HEK293 (cell line): ENCODE measurements around the gene RFNG.

ENCODE experiments used
- CTCF ChIA-PET: fragments of 350-600 bp; formaldehyde crosslinking; extraction: SDS; loops from one replicate; lab custom pipeline; 2021; ENCODE audit warnings: antibody characterized with exemption; lab: Yijun Ruan, JAX
- POLR2A ChIA-PET: fragments of 300-600 bp; formaldehyde crosslinking; extraction: SDS; loops from one replicate; lab custom pipeline; 2020; ENCODE audit warnings: antibody characterized with exemption, inconsistent platforms; lab: Yijun Ruan, JAX
- H3K27ac ChIP-seq: fragments of 200-500 bp; sonication (Bioruptor generic); 2 replicates; pipeline ENCODE4 v1.5.1; 2014; ENCODE audit warnings: low read depth, low read length, control low read depth, inconsistent platforms; ENCODE audit errors: extremely low read depth
- H3K36me3 ChIP-seq, 2 experiments: fragments of 200-500 bp in 1 of 2; sonication (Bioruptor generic) in 1 of 2; 1 replicate in 1 of 2; 2 replicates in 1 of 2; pipeline ENCODE4 v1.5.1; 2014 to 2017; ENCODE audit warnings: inconsistent platforms in 2 of 2, low read length in 2 of 2; ENCODE audit not compliant: control insufficient read depth in 2 of 2, insufficient read depth in 1 of 2
- H3K4me1 ChIP-seq: fragments of 200-500 bp; sonication (Bioruptor generic); 2 replicates; pipeline ENCODE4 v1.5.1; 2014; ENCODE audit warnings: mild to moderate bottlenecking, low read length, inconsistent platforms; ENCODE audit not compliant: control insufficient read depth, insufficient read depth
- H3K4me3 ChIP-seq: 2 replicates; pipeline ENCODE4 v1.5.1; 2011; ENCODE audit warnings: low read depth, mild to moderate bottlenecking, control low read depth, low read length, moderate library complexity
- H3K9me3 ChIP-seq: fragments of 200-500 bp; sonication (Bioruptor generic); 2 replicates; pipeline ENCODE4 v1.5.1; 2014; ENCODE audit warnings: low read depth, low read length, inconsistent platforms; ENCODE audit not compliant: control insufficient read depth, insufficient read depth
- HOXD13 ChIP-seq: sonication (generic); formaldehyde crosslinking; IDR thresholded peaks from 2 replicates; pipeline ENCODE4 v1.8.0; 2022; ENCODE audit warnings: missing genetic modification reagents, borderline replicate concordance
- PRDM6 ChIP-seq: fragments of 450-650 bp; formaldehyde crosslinking; IDR thresholded peaks from 2 replicates; pipeline ENCODE4 v1.5.1; 2017; ENCODE audit warnings: missing biosample characterization, missing genetic modification characterization
- ZBTB1 ChIP-seq: fragments of 450-650 bp; formaldehyde crosslinking; IDR thresholded peaks from 2 replicates; pipeline ENCODE4 v1.5.1; 2016; ENCODE audit warnings: missing biosample characterization, missing genetic modification characterization
- ZNF26 ChIP-seq: fragments of 450-650 bp; formaldehyde crosslinking; IDR thresholded peaks from 2 replicates; pipeline ENCODE4 v1.5.1; 2016; ENCODE audit warnings: missing biosample characterization, missing genetic modification characterization
- ZNF335 ChIP-seq: fragments of 450-650 bp; formaldehyde crosslinking; conservative IDR thresholded peaks from 2 replicates; pipeline ENCODE4 v1.5.1; 2016; ENCODE audit warnings: missing biosample characterization, missing genetic modification characterization
- ZNF548 ChIP-seq: fragments of 450-650 bp; formaldehyde crosslinking; IDR thresholded peaks from 2 replicates; pipeline ENCODE4 v1.5.1; 2016; ENCODE audit warnings: missing biosample characterization, missing genetic modification characterization

The RFNG gene

GRCh38 chr17:82063424-82064415 lies 12.1 kb upstream of the RFNG start:
- ChIA-PET POLR2A (interaction anchor here (0.6 to 2.5 kb wide), 9 partner anchors 10 to 181 kb away, joined by 3 to 19 read pairs (median 4); partner anchors contain the start of genes DCXR and GPS1), CTCF (interaction anchor here (0.6 to 1.2 kb wide), 3 partner anchors 14 to 109 kb away, joined by 3 to 5 read pairs (median 3); partner anchors contain the start of gene DCXR)
- TF ChIP-seq ZBTB1 (tag by site-specific recombination) (no peak), ZNF335 (tag by site-specific recombination) (0 out of 2 replicates have a peak, but pooled peaks have one; percentile 4)
- H3K4me3 ChIP-seq = no peak overlapping the region
- peaks cover 3 to 59% of the 10 kb centered on the region in 2 experiments; a peak in 1 of 3 replicates for H3K36me3 ChIP-seq
- no peaks in the 10 kb centered on the region for H3K9me3 ChIP-seq
- peaks cover 7% of the 10 kb centered on the region; the same call in 1 of the 2 replicates for H3K4me1 ChIP-seq
- H3K27ac ChIP-seq = peak overlapping the region; percentile 95; the same call in 1 of the 2 replicates

- ChIA-PET CTCF (interaction anchor here (0.8 kb wide), 1 partner anchor 32 kb away, joined by 3 read pairs; no protein-coding TSS in a partner anchor), POLR2A (interaction anchor here (1.2 to 14.2 kb wide), 3 partner anchors 25 to 33 kb away, joined by 3 to 96 read pairs (median 4); partner anchors contain the start of gene DCXR)
- Histone ChIP-seq H3K27ac (no peak overlapping the region), H3K4me1 (peaks cover 7% of the 10 kb centered on the region; the same call in 1 of the 2 replicates), H3K4me3 (no peak overlapping the region), H3K36me3 (peaks cover 3 to 67% of the 10 kb centered on the region in 2 experiments; a peak in 1 of 3 replicates), H3K9me3 (no peaks in the 10 kb centered on the region)
- TF ChIP-seq ZNF335 (tag by site-specific recombination) (peak; percentile 56), HOXD13 (no peak)
Observed at GRCh38 chr17:82062984-82063368, 11.4 kb upstream of the RFNG start.

- POLR2A ChIA-PET = interaction anchor here (0.6 to 14.2 kb wide), 7 partner anchors 10 to 92 kb away, joined by 3 to 96 read pairs (median 4); partner anchors contain the start of genes CENPX, DCXR, LRRC45 and RAC3
- Histone ChIP-seq H3K27ac (no peak overlapping the region), H3K36me3 (peaks cover 3 to 73% of the 10 kb centered on the region in 2 experiments; a peak in 1 of 3 replicates), H3K4me1 (peaks cover 7% of the 10 kb centered on the region; the same call in 1 of the 2 replicates), H3K9me3 (no peaks in the 10 kb centered on the region), H3K4me3 (no peak overlapping the region)
- CTCF ChIA-PET = interaction anchor here (0.8 kb wide), 1 partner anchor 32 kb away, joined by 3 read pairs; no protein-coding TSS in a partner anchor
- TF ChIP-seq PRDM6 (tag by site-specific recombination) (no peak), ZNF26 (tag by site-specific recombination) (no peak), ZNF548 (tag by site-specific recombination) (no peak)
- TF ChIP-seq, all 188 proteins: peak for 0
Observed at GRCh38 chr17:82062076-82062983, 10.7 kb upstream of the RFNG start.
